ENCODE results near the gene REXO2. TPM values are rescaled to one million over a fixed set of nuclear protein-coding genes. Genes with fewer than 3 reads are reported as not detected.

The REXO2 gene
- total RNA-seq = 123 and 398 TPM in 2 replicates

DNA sequence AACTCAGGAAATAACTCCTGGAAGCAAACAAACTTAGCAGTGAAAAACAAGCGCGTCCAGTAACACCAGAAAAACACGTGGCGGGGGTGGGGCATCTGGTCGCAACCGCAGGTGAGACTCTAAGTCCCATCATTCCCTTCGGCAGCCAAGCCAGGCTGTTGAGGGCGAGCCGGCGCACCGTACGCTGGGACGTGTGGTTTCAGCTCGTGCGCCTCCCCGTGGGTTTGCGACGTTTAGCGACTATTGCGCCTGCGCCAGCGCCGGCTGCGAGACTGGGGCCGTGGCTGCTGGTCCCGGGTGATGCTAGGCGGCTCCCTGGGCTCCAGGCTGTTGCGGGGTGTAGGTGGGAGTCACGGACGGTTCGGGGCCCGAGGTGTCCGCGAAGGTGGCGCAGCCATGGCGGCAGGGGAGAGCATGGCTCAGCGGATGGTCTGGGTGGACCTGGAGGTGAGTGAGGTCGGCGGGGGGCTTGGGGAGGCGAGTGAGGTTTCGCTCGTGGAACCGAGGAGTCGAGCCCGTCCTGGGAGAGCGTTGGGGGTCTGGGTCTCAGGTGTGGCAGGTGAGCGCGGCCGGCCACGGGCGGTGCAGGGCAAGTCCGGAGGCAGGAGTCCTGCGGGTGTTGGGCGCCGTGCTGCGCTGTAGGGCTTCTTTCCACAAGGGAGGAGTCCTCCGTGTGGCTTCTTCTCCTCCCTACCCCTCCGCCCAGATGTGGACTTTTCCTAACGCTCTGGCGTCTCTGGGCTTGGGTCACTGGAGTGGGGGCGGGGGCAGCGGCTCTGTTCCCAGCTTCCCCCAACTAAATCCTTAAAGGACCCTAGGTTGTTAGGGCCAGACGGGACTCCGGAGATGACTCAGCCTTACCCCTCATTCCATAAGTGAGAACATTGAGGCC, at the start of gene REXO2:
TSS of gene REXO2 (plus strand) at position 239 of the 892 bp plus-strand sequence. CDS start at position 301, 62 bp downstream.

DNA sequence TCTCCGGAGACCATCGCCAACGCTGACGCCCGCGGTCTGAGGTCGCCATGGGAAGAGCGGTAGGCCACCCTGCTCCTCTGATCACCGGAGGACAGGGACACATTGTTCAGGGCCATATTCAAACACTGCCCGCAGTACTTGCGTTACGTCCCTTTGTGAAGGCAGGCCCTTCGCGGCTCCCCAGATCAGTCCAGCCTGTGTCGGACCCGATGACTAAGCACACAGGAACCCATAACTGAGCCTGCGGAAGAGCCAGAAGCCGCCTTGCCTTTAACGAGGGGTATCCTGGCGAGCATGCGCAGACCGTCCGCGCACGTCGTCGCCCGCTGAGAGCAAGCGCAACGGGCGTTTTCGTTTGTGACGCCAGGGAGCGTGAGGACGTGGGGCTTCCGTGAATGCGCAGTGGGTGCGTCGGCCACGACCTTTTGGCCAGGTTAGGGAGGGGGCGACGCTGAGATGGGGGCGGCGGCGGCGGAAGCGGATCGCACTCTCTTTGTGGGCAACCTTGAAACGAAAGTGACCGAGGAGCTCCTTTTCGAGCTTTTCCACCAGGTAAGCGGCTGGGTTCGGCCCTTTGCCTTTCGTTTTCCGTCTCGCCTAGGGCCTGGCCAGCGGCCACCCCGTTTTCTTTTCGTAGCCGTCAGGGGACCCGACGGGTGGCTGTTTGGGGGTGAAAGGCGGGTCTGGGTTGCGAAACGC, 38.9 kb upstream of the REXO2 start, which contains the start of the genes C11orf71 and RBM7:
TSS of gene C11orf71 (minus strand) at position 296 of the 699 bp plus-strand sequence. CDS start at position 116, 180 bp downstream.
TSS of gene RBM7 (plus strand) at position 451 of the 699 bp plus-strand sequence. CDS start at position 457, 6 bp downstream.

Other genes starting within 250 kb of the REXO2 start
- 236 and 711 TPM in 2 replicates for gene NNMT, start 143.1 kb upstream of the REXO2 start, total RNA-seq
- 3.9 and 5.6 TPM in 2 replicates for gene C11orf71, start 39.0 kb upstream of the REXO2 start, total RNA-seq
- 31.6 and 60.6 TPM in 2 replicates for gene RBM7, start 38.8 kb upstream of the REXO2 start, total RNA-seq
- gene NXPE1, start 120.4 kb downstream of the REXO2 start, total RNA-seq = not detected in 2 replicates
- not detected in 2 replicates for gene NXPE4, start 156.3 kb downstream of the REXO2 start, total RNA-seq
- gene NXPE2, start 239.1 kb downstream of the REXO2 start, total RNA-seq = not detected in 2 replicates

All from placental pericyte (primary cell).